HT-29 (cell line): ENCODE results near the gene GAS5. TPM values are rescaled to one million over a fixed set of nuclear protein-coding genes. Genes with fewer than 3 reads are reported as not detected.

Experiments
- DNase-seq: peaks from one replicate; pipeline ENCODE4 v3.0.0-alpha.2; 2015; ENCODE audit warnings: low spot score
- total RNA-seq: library from RNA; depleted of rRNA; stranded (reverse); fragments of >200 nt; shearing (Covaris generic); gene quantifications from 2 replicates; pipeline ENCODE4 v1.2.3, GENCODE V29; 2014; rRNA removed

GAS5 gene
- total RNA-seq, 1 experiment from 2014 or later = 283 TPM

DNA sequence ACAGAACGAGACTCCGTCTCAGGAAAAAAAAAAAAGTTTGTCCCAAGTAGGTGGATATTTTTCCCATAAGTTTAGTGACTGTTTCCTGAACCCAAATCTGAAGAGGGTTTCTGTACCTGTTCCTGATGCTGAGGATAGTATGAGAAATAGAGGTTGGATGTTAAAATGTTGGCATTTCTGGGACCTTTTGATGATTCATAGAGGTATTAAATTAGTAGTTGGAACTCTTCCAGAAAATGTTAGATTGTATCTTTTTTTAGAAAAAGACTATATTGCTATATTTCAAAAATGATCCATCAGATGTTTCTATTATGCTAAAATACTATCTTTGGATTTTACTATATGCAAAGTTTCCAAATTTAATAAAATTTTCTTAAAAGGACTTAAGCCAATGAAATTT is 40.2 kb downstream of the GAS5 start:
- no peak for DNase-seq

- peak; percentile 96 for DNase-seq
Observed at GRCh38 chr1:173824315-173825081, 43.3 kb downstream of the GAS5 start, which contains the start of the genes CENPL and DARS2. Gene CENPL (minus strand): TSS chr1:173824883. CDS start chr1:173811299, 13,584 bp downstream. Gene DARS2 (plus strand): TSS chr1:173824673. CDS start chr1:173825230, 557 bp downstream.

- DNase-seq = no peak
Observed at GRCh38 chr1:173823781-173824314, 43.9 kb downstream of the GAS5 start.

GRCh38 chr1:173821680-173822079 is 46.1 kb downstream of the GAS5 start:
- DNase-seq = no peak

DNA sequence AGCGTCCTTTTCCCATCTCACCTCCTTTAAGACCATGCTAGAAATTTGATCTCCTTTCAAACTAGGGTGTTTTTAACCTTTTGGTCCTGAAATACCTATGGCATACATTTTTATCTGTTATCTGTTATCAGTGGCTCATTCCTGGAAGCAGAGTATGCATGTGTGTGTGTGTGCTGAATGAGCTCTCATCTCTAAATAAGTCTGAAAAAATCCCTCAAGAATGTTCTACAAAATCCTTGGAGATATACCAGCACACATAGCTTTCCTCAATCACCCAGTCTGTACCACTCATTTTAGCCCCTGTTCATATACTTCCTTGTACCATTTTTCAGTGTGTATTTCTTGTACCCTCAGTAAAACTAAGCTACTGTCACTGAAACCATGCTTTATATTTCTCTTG is 49.3 kb downstream of the GAS5 start:
- DNase-seq = no peak

Other genes with a start within 250 kb of the GAS5 start
- not detected in 2 replicates for gene TEX50, start 232.7 kb downstream of the GAS5 start, total RNA-seq
- 0.47 and 0.58 TPM in 2 replicates for gene ANKRD45, start 198.1 kb downstream of the GAS5 start, total RNA-seq
- 6.2 and 11.6 TPM in 2 replicates for gene KLHL20, start 153.0 kb downstream of the GAS5 start, total RNA-seq
- 11.1 and 14.5 TPM in 2 replicates for gene DARS2, start 43.3 kb downstream of the GAS5 start, total RNA-seq
- 9.9 and 13.0 TPM in 2 replicates for gene CENPL, start 43.1 kb downstream of the GAS5 start, total RNA-seq
- gene ZBTB37, start 391 bp upstream of the GAS5 start, total RNA-seq = 2.0 and 2.6 TPM in 2 replicates
- gene SERPINC1, start 49.3 kb upstream of the GAS5 start, total RNA-seq = not detected in 2 replicates
- gene RC3H1, start 154.4 kb upstream of the GAS5 start, total RNA-seq = 9.3 and 9.6 TPM in 2 replicates